Esophagus squamous epithelium (tissue), 5 donors: Measurements from ENCODE around the gene ZNF407. TPM values are rescaled to one million over a fixed set of nuclear protein-coding genes. Genes with fewer than 3 reads are reported as not detected.

Source experiments
- DNase-seq: peaks from one replicate; lab custom pipeline; 2025; lab: John Stamatoyannopoulos, UW
- H3K27ac ChIP-seq, 4 donors: fragments of 200-600 bp; sonication (generic); one replicate each; pipeline ENCODE4 v1.5.1; 2016 to 2019; ENCODE audit warnings: mild to moderate bottlenecking in 1 of 4
- H3K27me3 ChIP-seq, 4 donors: fragments of 200-600 bp; sonication (generic); 1 replicate in 3 of 4; 2 replicates in 1 of 4; pipeline versions ENCODE4 v1.5.1 to v1.6.0; 2017 to 2021; ENCODE audit warnings: antibody characterized with exemption in 1 of 4
- H3K36me3 ChIP-seq, 3 donors: fragments of 200-600 bp; sonication (generic); one replicate each; pipeline ENCODE4 v1.5.1; 2016 to 2019
- H3K4me1 ChIP-seq, 3 donors: fragments of 200-600 bp; sonication (generic); one replicate each; pipeline ENCODE4 v1.5.1; 2017 to 2019
- H3K4me3 ChIP-seq, 4 donors: fragments of 200-600 bp; sonication (generic); 1 replicate in 3 of 4; 2 replicates in 1 of 4; pipeline ENCODE4 v1.5.1; 2016 to 2019; ENCODE audit warnings: mild to moderate bottlenecking in 2 of 4, moderate library complexity in 1 of 4
- H3K9me3 ChIP-seq, 3 donors: fragments of 200-600 bp; sonication (generic); one replicate each; pipeline ENCODE4 v1.5.1; 2016 to 2019
- CTCF ChIP-seq, 6 experiments: fragments of 450-650 bp in 4 of 6; fragments of 200-600 bp in 2 of 6; sonication (generic) in 2 of 6; IDR thresholded peaks; one replicate each; pipeline ENCODE4 v1.5.1; 2016 to 2019; ENCODE audit warnings: antibody characterized with exemption in 6 of 6, mild to moderate bottlenecking in 4 of 6, moderate library complexity in 4 of 6
- POLR2A ChIP-seq, 4 donors: fragments of 450-650 bp; IDR thresholded peaks; one replicate each; pipeline ENCODE4 v1.6.1; 2017; ENCODE audit warnings: antibody characterized with exemption in 4 of 4, mild to moderate bottlenecking in 4 of 4, moderate library complexity in 3 of 4
- WGBS, 2 donors: methylation state at CpG; one replicate each; pipeline ENCODE4 v1.1.5; 2018; 5-methylcytosine and 5-hydroxymethylcytosine counted together
- intact Hi-C: fragments of 100-400 bp; cut with DNase I; formaldehyde crosslinking; loops from one replicate; pipeline ENCODE4 v1.15.0; 2022
- total RNA-seq, 4 donors: library from RNA; depleted of rRNA; stranded (reverse); fragments of >200 nt; gene quantifications; one replicate each; pipeline ENCODE4 v1.1.0, GENCODE V29; 2016
- donor health status: DM: yes; HTN: yes; CAD: no.

ZNF407 gene
- total RNA-seq, 4 donors from 2014 or later = 6.4 to 21.2 (median 13.1) TPM

DNA sequence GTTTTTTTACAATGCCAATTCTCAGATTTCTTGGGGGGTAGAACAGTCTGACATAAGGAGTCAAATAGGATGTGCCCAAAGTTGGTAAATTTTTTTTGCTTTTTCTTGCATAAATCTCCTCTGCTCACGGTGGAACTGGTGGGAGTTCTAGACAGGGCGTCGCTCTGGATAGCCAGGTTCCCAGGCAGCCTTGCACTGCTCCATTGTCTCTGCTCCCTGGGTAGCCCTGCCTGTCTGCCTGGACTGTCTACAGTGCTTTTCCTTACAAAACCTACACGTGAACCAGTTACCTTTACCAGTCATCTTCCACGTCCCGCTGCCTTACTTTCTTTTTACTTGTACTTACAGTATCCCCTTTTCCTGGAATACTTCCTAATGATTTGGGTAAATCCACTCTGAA, 117.1 kb downstream of the ZNF407 start:
- Histone ChIP-seq H3K4me3 (no peak overlapping the region), H3K4me1 (no peaks in the 10 kb centered on the region), H3K36me3 (no peaks in the 10 kb centered on the region), H3K27ac (no peak overlapping the region), H3K27me3 (no peaks in the 10 kb centered on the region), H3K9me3 (no peaks in the 10 kb centered on the region)
- no peak for TF ChIP-seq POLR2A (IDR thresholded peaks at IDR 0.05)
- TF ChIP-seq CTCF (IDR thresholded peaks at IDR 0.05) = no peak
- DNase-seq = no peak
- intact Hi-C loops = no loop called here
- WGBS, 2 donors = 83 to 90% methylated on average over 6 of the region's 6 CpGs

DNA sequence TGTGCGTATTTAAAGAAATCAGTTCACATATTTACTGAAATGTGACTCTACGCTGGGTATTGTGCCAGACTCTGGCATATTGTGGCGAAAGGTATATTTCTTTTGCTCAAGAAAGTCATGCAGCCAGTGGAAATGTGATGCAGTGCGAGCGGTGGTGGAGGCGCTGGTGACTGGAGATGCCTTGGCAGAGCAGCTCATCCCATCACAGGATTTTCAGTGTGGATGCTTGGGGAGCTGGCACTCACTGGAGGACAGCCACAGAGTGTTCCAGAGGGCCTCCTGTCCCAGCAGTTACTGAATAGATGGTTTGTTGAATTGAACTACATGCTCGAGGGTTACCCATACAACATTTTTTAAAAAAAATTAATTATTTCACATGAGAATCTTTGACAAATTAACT, 117.6 kb downstream of the ZNF407 start:
- Histone ChIP-seq H3K27ac (no peak overlapping the region), H3K4me1 (no peaks in the 10 kb centered on the region), H3K27me3 (no peaks in the 10 kb centered on the region), H3K9me3 (no peaks in the 10 kb centered on the region), H3K36me3 (no peaks in the 10 kb centered on the region), H3K4me3 (no peak overlapping the region)
- no peak for DNase-seq
- no peak for TF ChIP-seq CTCF (IDR thresholded peaks at IDR 0.05)
- TF ChIP-seq POLR2A (IDR thresholded peaks at IDR 0.05) = no peak
- intact Hi-C loops = no loop called here
- WGBS, 2 donors = 95 to 98% methylated on average over 7 of the region's 7 CpGs

GRCh38 chr18:74715865-74716712, 118.4 kb downstream of the ZNF407 start:
- no peak overlapping the region for H3K27ac ChIP-seq
- no peak overlapping the region for H3K4me3 ChIP-seq
- H3K36me3 ChIP-seq = no peaks in the 10 kb centered on the region
- TF ChIP-seq POLR2A (IDR thresholded peaks at IDR 0.05) = no peak
- TF ChIP-seq CTCF (IDR thresholded peaks at IDR 0.05) = no peak
- WGBS, 2 donors = 61 to 64% methylated on average over 5 of the region's 5 CpGs
- no peak for DNase-seq
- no peaks in the 10 kb centered on the region for H3K27me3 ChIP-seq
- intact Hi-C loops = no loop called here
- no peaks in the 10 kb centered on the region for H3K9me3 ChIP-seq
- no peaks in the 10 kb centered on the region for H3K4me1 ChIP-seq

DNA sequence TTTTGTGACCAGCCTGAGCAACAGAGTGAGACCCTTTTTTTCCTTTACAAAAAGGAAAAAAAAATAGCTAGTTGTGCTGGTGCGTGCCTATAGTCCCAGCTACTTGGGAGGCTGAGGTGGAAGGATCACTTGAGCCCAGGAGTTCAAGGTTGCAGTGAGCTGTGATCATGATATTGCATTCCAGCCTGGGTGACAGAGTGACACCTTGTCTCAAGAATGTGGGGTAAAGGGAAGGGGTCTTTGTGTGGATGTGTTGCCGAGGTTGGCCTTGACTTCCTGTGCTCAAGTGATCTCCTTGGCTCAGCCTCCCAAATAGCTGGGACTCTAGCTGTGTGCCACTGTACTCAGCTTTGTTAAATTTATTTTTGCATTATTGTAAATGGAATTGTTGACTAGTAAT, 120.6 kb downstream of the ZNF407 start:
- Histone ChIP-seq H3K4me1 (peaks cover 0 to 8% (median 4%) of the 10 kb centered on the region in 3 donors), H3K4me3 (no peak overlapping the region), H3K36me3 (no peaks in the 10 kb centered on the region), H3K27ac (no peak overlapping the region), H3K9me3 (no peaks in the 10 kb centered on the region), H3K27me3 (no peaks in the 10 kb centered on the region)
- no peak for DNase-seq
- WGBS, 2 donors = 68 to 78% methylated on average over 2 of the region's 2 CpGs
- intact Hi-C loops = no loop called here
- TF ChIP-seq CTCF (IDR thresholded peaks at IDR 0.05) (no peak), POLR2A (IDR thresholded peaks at IDR 0.05) (no peak)

- H3K4me3 ChIP-seq = no peak overlapping the region
- no peaks in the 10 kb centered on the region for H3K36me3 ChIP-seq
- 50 to 55% methylated on average over 2 of the region's 2 CpGs for WGBS, 2 donors
- peaks cover 0 to 8% (median 4%) of the 10 kb centered on the region in 3 donors for H3K4me1 ChIP-seq
- TF ChIP-seq POLR2A (IDR thresholded peaks at IDR 0.05) = no peak
- TF ChIP-seq CTCF (IDR thresholded peaks at IDR 0.05) = no peak
- H3K27ac ChIP-seq = no peak overlapping the region
- H3K27me3 ChIP-seq = no peaks in the 10 kb centered on the region
- no peak for DNase-seq
- intact Hi-C loops = no loop called here
- no peaks in the 10 kb centered on the region for H3K9me3 ChIP-seq
These were observed 124.6 kb downstream of the ZNF407 start for GRCh38 chr18:74722237-74722636.
